MM.1S (cell line): ENCODE measurements around the gene DMRTC2.

Source experiments
- EZH2phosphoT487 ChIP-seq: fragments of 300-600 bp; sonication (generic); IDR thresholded peaks from 2 replicates; pipeline ENCODE4 v1.6.1; 2018; ENCODE audit warnings: antibody characterized with exemption, low read length
- TF ChIP-seq, protein P1 (sequence below): fragments of 300-600 bp; sonication (generic); IDR thresholded peaks from 2 replicates; pipeline ENCODE4 v1.5.1; 2016; ENCODE audit warnings: antibody characterized with exemption, low read length, mixed read lengths

DNA sequence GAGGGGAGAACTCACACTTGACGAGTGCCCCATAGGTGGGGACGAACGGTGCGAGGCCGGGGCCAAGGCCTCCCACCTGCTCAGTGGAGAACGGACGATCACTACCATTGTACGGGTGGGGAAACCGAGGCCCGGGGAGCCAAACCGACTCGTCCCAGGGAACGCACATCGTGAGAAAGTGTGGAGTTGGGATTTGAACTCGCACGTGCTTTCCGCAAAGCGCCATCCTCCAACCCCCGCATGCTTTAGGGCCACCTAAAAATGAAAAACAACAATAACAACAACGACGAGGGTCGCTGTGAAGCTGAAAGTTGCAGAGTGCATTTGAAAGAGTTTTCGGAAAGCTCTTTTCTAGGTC lies 38.6 kb downstream of the DMRTC2 start:
- TF ChIP-seq EZH2phosphoT487: no peak
- TF ChIP-seq, protein P1, sequence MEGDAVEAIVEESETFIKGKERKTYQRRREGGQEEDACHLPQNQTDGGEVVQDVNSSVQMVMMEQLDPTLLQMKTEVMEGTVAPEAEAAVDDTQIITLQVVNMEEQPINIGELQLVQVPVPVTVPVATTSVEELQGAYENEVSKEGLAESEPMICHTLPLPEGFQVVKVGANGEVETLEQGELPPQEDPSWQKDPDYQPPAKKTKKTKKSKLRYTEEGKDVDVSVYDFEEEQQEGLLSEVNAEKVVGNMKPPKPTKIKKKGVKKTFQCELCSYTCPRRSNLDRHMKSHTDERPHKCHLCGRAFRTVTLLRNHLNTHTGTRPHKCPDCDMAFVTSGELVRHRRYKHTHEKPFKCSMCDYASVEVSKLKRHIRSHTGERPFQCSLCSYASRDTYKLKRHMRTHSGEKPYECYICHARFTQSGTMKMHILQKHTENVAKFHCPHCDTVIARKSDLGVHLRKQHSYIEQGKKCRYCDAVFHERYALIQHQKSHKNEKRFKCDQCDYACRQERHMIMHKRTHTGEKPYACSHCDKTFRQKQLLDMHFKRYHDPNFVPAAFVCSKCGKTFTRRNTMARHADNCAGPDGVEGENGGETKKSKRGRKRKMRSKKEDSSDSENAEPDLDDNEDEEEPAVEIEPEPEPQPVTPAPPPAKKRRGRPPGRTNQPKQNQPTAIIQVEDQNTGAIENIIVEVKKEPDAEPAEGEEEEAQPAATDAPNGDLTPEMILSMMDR: no peak
